ENCODE results near the gene APBB1IP.

DNA sequence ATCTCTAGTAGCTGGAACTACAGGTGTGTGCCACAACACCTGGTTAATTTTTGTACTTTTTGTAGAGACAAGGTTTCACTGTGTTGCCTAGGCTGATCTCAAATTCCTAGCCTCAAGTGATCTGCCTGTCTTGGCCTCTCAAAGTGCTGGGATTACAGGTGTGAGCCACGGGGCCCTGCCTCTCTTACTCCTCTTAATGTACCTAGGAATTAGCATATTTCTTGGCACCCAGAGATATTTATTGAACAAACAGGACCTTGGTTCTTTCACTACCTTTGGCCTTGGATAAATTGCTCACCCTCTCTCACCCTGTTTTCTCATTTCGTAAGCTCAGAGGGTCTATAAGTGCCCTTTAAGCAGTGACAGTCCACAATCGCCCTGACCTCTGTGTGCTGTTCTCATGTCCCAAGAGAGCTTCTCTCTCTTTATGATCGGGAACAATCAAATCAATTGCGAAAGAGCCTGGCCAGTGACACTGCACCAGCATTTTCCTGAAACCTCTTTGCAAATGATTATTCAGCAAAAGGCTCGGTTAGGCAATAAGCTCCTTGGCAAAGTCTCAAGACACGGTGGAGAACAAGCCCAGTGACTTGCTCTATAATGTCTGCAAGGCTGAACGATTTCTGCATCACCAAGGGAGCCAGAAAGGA is 117.7 kb downstream of the APBB1IP start:
- TF ChIP-seq, protein P1, sequence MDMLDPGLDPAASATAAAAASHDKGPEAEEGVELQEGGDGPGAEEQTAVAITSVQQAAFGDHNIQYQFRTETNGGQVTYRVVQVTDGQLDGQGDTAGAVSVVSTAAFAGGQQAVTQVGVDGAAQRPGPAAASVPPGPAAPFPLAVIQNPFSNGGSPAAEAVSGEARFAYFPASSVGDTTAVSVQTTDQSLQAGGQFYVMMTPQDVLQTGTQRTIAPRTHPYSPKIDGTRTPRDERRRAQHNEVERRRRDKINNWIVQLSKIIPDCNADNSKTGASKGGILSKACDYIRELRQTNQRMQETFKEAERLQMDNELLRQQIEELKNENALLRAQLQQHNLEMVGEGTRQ (CRISPR knock-in tag; IDR thresholded peaks at IDR 0.05) = no peak
- TF ChIP-seq, protein P2, sequence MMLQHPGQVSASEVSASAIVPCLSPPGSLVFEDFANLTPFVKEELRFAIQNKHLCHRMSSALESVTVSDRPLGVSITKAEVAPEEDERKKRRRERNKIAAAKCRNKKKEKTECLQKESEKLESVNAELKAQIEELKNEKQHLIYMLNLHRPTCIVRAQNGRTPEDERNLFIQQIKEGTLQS (CRISPR knock-in tag; conservative IDR thresholded peaks at IDR 0.05) = no peak
